ENCODE measurements around the gene NCOA7.

Gene NCOA7

GRCh38 chr6:125749173-125749864, 41.4 kb upstream of the NCOA7 start, which contains the start of gene HEY2:
Gene HEY2, plus strand, starts transcription at chr6:125749632. Its CDS starts 145 bp downstream, at chr6:125749777.
- peaks cover 34% of the 10 kb centered on the region for H3K4me1 ChIP-seq (ENCODE audit: low read length)

GRCh38 chr6:125749865-125750691, 40.7 kb upstream of the NCOA7 start:
- TF ChIP-seq CTCF (IDR thresholded peaks at IDR 0.05; ENCODE audit: low read depth, low read length) (no peak), EZH2phosphoT487 (IDR thresholded peaks at IDR 0.05; ENCODE audit: low read depth) (no peak)
- Histone ChIP-seq H3K4me1 (ENCODE audit: low read length) (peaks cover 31% of the 10 kb centered on the region), H3K27me3 (ENCODE audit: low read depth, low read length) (peaks cover 75% of the 10 kb centered on the region), H3K4me3 (ENCODE audit: low read length) (peak overlapping the region; percentile 91), H3K9ac (ENCODE audit: low read length) (no peak overlapping the region), H3K79me2 (ENCODE audit: low read length) (no peaks in the 10 kb centered on the region), H3K27ac (ENCODE audit: low read length) (no peak overlapping the region), H4K20me1 (ENCODE audit: insufficient read depth, low read length) (no peaks in the 10 kb centered on the region), H2AFZ (ENCODE audit: low read depth, low read length) (no peak overlapping the region), H3K36me3 (replicated peaks; ENCODE audit: low read depth, low read length) (no peaks in the 10 kb centered on the region), H3K4me2 (ENCODE audit: low read length) (peak overlapping the region; percentile 95), H3K9me3 (ENCODE audit: insufficient read depth, low read length) (no peaks in the 10 kb centered on the region)

More at GRCh38 chr6:125749173-125749864, 41.4 kb upstream of the NCOA7 start, which contains the start of gene HEY2:
- H3K27me3 ChIP-seq (ENCODE audit: low read depth, low read length) = peaks cover 72% of the 10 kb centered on the region
- peak within 1 kb of the TSS; percentile 95 for H3K4me2 ChIP-seq (ENCODE audit: low read length)
- no peaks in the 10 kb centered on the region for H4K20me1 ChIP-seq (ENCODE audit: insufficient read depth, low read length)
- H3K4me3 ChIP-seq (ENCODE audit: low read length) = peak within 1 kb of the TSS; percentile 91
- H3K9ac ChIP-seq (ENCODE audit: low read length) = peak within 1 kb of the TSS; percentile 27; the same call in 1 of the 2 replicates
- H3K9me3 ChIP-seq (ENCODE audit: insufficient read depth, low read length) = no peaks in the 10 kb centered on the region
- H3K27ac ChIP-seq (ENCODE audit: low read length) = no peak within 1 kb of the TSS
- no peaks in the 10 kb centered on the region for H3K79me2 ChIP-seq (ENCODE audit: low read length)
- H3K36me3 ChIP-seq (replicated peaks; ENCODE audit: low read depth, low read length) = no peaks in the 10 kb centered on the region
- TF ChIP-seq CTCF (IDR thresholded peaks at IDR 0.05; ENCODE audit: low read depth, low read length) = no peak
- no peak for TF ChIP-seq EZH2phosphoT487 (IDR thresholded peaks at IDR 0.05; ENCODE audit: low read depth)
- peak within 1 kb of the TSS; percentile 81; the same call in 1 of the 2 replicates for H2AFZ ChIP-seq (ENCODE audit: low read depth, low read length)

DNA sequence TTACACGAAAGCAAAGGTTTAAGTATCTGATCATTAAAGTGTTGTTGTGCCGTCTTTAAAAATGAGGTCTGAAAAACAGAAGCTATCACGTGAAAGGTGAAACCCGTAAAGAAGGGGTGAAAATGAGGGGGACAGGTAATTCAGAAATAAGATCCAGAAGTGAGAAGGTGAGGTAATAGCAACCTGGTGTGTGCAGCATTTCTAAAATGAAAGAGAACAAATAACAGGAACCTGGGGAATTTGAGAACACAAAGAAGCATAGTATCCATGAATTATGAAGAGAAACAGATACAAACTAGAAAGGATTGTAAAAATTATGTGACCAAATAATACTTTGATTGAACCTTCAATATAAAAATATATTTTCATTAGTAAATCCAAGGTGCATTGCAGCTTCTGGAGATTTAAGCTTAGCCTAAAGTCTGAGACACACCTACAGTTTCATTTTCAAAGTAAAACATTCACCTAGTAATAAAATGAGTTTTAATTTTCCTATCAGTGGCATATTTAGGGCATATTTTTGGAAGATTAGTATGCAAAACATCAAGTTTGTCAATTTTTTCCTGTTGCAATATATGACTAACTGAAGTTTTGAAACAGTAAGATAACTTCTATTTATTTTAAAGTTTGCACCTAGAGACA, 39.9 kb upstream of the NCOA7 start:
- Histone ChIP-seq H3K36me3 (replicated peaks; ENCODE audit: low read depth, low read length) (no peaks in the 10 kb centered on the region), H3K27ac (ENCODE audit: low read length) (no peak overlapping the region), H3K27me3 (ENCODE audit: low read depth, low read length) (peaks cover 68% of the 10 kb centered on the region), H3K9me3 (ENCODE audit: insufficient read depth, low read length) (no peaks in the 10 kb centered on the region), H2AFZ (ENCODE audit: low read depth, low read length) (no peak overlapping the region), H3K4me2 (ENCODE audit: low read length) (peak overlapping the region; percentile 26; the same call in 1 of the 2 replicates), H4K20me1 (ENCODE audit: insufficient read depth, low read length) (no peaks in the 10 kb centered on the region), H3K79me2 (ENCODE audit: low read length) (no peaks in the 10 kb centered on the region), H3K9ac (ENCODE audit: low read length) (no peak overlapping the region), H3K4me3 (ENCODE audit: low read length) (no peak overlapping the region), H3K4me1 (ENCODE audit: low read length) (peaks cover 31% of the 10 kb centered on the region)
- no peak for TF ChIP-seq CTCF (IDR thresholded peaks at IDR 0.05; ENCODE audit: low read depth, low read length)
- no peak for TF ChIP-seq EZH2phosphoT487 (IDR thresholded peaks at IDR 0.05; ENCODE audit: low read depth)

Data from OCI-LY3 (cell line).